ENCODE results near the gene IDH2. TPM values are rescaled to one million over a fixed set of nuclear protein-coding genes. Genes with fewer than 3 reads are reported as not detected.

Gene IDH2
- total and polyA plus RNA-seq, 4 donors: 149 to 339 (median 298) TPM

- no peak overlapping the region for H3K4me3 ChIP-seq (ENCODE audit: low read depth in 1 of 3, low read length in 3 of 3)
- no peaks in the 10 kb centered on the region for H3K9me3 ChIP-seq (ENCODE audit: control insufficient read depth in 4 of 4, low read length in 3 of 4)
- H3K4me1 ChIP-seq (ENCODE audit: control insufficient read depth in 4 of 4, insufficient read depth in 4 of 4, low read length in 3 of 4): peaks cover 0 to 4% (median 0%) of the 10 kb centered on the region in 4 donors
- WGBS: 77% methylated on average over 12 of the region's 12 CpGs
- no peak for DNase-seq (ENCODE audit: low spot score)
- H3K27ac ChIP-seq (ENCODE audit: low read depth in 1 of 2, low read length in 2 of 2): peak overlapping the region in 1 of 2 donors; percentile 8
- no peak overlapping the region for H3K9ac ChIP-seq (ENCODE audit: low read depth in 1 of 2, low read length in 2 of 2)
- TF ChIP-seq ZBTB33 (IDR thresholded peaks at IDR 0.05): no peak
- no peak for TF ChIP-seq FOXA2 (IDR thresholded peaks at IDR 0.05)
- no peak for TF ChIP-seq EGR1 (IDR thresholded peaks at IDR 0.05; ENCODE audit: low read depth in 2 of 2)
- TF ChIP-seq REST (IDR thresholded peaks at IDR 0.05): no peak
- no peak for TF ChIP-seq RXRA (IDR thresholded peaks at IDR 0.05)
- no peak for TF ChIP-seq SP1 (IDR thresholded peaks at IDR 0.05)
- no peak for TF ChIP-seq MAX (IDR thresholded peaks at IDR 0.05)
- TF ChIP-seq GABPA (IDR thresholded peaks at IDR 0.05 in 1 of 2, conservative IDR thresholded peaks at IDR 0.05 in 1 of 2): no peak
- no peak for TF ChIP-seq NR2F2 (IDR thresholded peaks at IDR 0.05)
- TF ChIP-seq ATF3 (IDR thresholded peaks at IDR 0.05): no peak
- no peak for TF ChIP-seq FOXA1 (IDR thresholded peaks at IDR 0.05)
- TF ChIP-seq TAF1 (conservative IDR thresholded peaks at IDR 0.05): no peak
- TF ChIP-seq JUND (IDR thresholded peaks at IDR 0.05): no peak
- no peak for TF ChIP-seq HNF4A (conservative IDR thresholded peaks at IDR 0.05)
- TF ChIP-seq CTCF (IDR thresholded peaks at IDR 0.05; ENCODE audit: low read depth, low read length, missing input control): no peak
- no peak for TF ChIP-seq YY1 (IDR thresholded peaks at IDR 0.05)
- no peaks in the 10 kb centered on the region for H3K36me3 ChIP-seq (ENCODE audit: control insufficient read depth in 4 of 4, insufficient read depth in 3 of 4, low read depth in 1 of 4, low read length in 3 of 4)
- no peaks in the 10 kb centered on the region for H3K27me3 ChIP-seq (ENCODE audit: control insufficient read depth in 4 of 4, insufficient read depth in 4 of 4, low read length in 3 of 4)
These were observed 55.3 kb downstream of the IDH2 start for GRCh38 chr15:90046911-90047392.

GRCh38 chr15:90046289-90046688, 56.0 kb downstream of the IDH2 start:
- 82% methylated on average over 7 of the region's 7 CpGs for WGBS
- Histone ChIP-seq H3K4me3 (ENCODE audit: low read depth in 1 of 3, low read length in 3 of 3) (no peak overlapping the region), H3K9ac (ENCODE audit: low read depth in 1 of 2, low read length in 2 of 2) (no peak overlapping the region), H3K27ac (ENCODE audit: low read depth in 1 of 2, low read length in 2 of 2) (no peak overlapping the region), H3K4me1 (ENCODE audit: control insufficient read depth in 4 of 4, insufficient read depth in 4 of 4, low read length in 3 of 4) (peaks cover 0 to 4% (median 0%) of the 10 kb centered on the region in 4 donors), H3K9me3 (ENCODE audit: control insufficient read depth in 4 of 4, low read length in 3 of 4) (no peaks in the 10 kb centered on the region), H3K27me3 (ENCODE audit: control insufficient read depth in 4 of 4, insufficient read depth in 4 of 4, low read length in 3 of 4) (no peaks in the 10 kb centered on the region), H3K36me3 (ENCODE audit: control insufficient read depth in 4 of 4, insufficient read depth in 3 of 4, low read depth in 1 of 4, low read length in 3 of 4) (no peaks in the 10 kb centered on the region)
- TF ChIP-seq NR2F2 (IDR thresholded peaks at IDR 0.05) (no peak), ZBTB33 (IDR thresholded peaks at IDR 0.05) (no peak), TAF1 (conservative IDR thresholded peaks at IDR 0.05) (no peak), RXRA (IDR thresholded peaks at IDR 0.05) (no peak), HNF4G (IDR thresholded peaks at IDR 0.05) (no peak), SP1 (IDR thresholded peaks at IDR 0.05) (no peak), EGR1 (IDR thresholded peaks at IDR 0.05; ENCODE audit: low read depth in 2 of 2) (no peak), ATF3 (IDR thresholded peaks at IDR 0.05) (no peak), JUND (IDR thresholded peaks at IDR 0.05) (no peak)
- no peak for DNase-seq (ENCODE audit: low spot score)

Measured in liver (tissue), 9 donors.